WTC11 (cell line): ENCODE measurements around the gene CSPG4. TPM values are rescaled to one million over a fixed set of nuclear protein-coding genes. Genes with fewer than 3 reads are reported as not detected.
"Not testable (repeated sequence)": the region's sequence is repeated elsewhere in the genome, so short reads cannot be mapped to it uniquely, and the experiment has no call there.

Experiments
- ATAC-seq: fragments of 200-7000 bp; cut with Tn5 transposase; 2 replicates; pipeline ENCODE4 v1.10.0; 2021; ENCODE audit warnings: mild to moderate bottlenecking, moderate library complexity
- CTCF ChIA-PET: fragments of 300-600 bp; sonication (Branson Sonifier 250); formaldehyde crosslinking; loops from one replicate; lab custom pipeline; 2021; ENCODE audit warnings: antibody characterized with exemption; lab: Charles Lee
- POLR2A ChIA-PET: fragments of 350-600 bp; sonication (Branson Sonifier 250); formaldehyde crosslinking; loops from one replicate; lab custom pipeline; 2021; ENCODE audit warnings: antibody characterized with exemption; lab: Charles Lee
- DNase-seq: peaks from one replicate; pipeline ENCODE4 v3.0.0; 2021; ENCODE audit warnings: low spot score
- H3K27ac Mint-ChIP-seq: 2 replicates; pipeline ENCODE4 v1.8.0; 2021; ENCODE audit warnings: mixed read lengths
- H3K27me3 Mint-ChIP-seq: 2 replicates; pipeline ENCODE4 v1.8.0; 2021; ENCODE audit warnings: low read depth, mild to moderate bottlenecking, moderate library complexity, mixed read lengths
- H3K36me3 Mint-ChIP-seq: 2 replicates; pipeline ENCODE4 v1.8.0; 2021; ENCODE audit warnings: mixed read lengths
- H3K4me1 Mint-ChIP-seq: 2 replicates; pipeline ENCODE4 v1.8.0; 2022; ENCODE audit warnings: mixed read lengths
- H3K4me3 Mint-ChIP-seq: 2 replicates; pipeline ENCODE4 v1.8.0; 2021; ENCODE audit warnings: mild to moderate bottlenecking, moderate library complexity, mixed read lengths
- H3K9me3 Mint-ChIP-seq: 2 replicates; pipeline ENCODE4 v1.8.0; 2021; ENCODE audit warnings: mixed read lengths
- FOXP1 ChIP-seq: sonication (generic); formaldehyde crosslinking; IDR thresholded peaks from 2 replicates; pipeline ENCODE4 v1.8.0; 2022; ENCODE audit warnings: missing genetic modification reagents, mild to moderate bottlenecking, moderate library complexity, borderline replicate concordance
- GTF2I ChIP-seq: fragments of 250-450 bp; sonication (Bioruptor Pico); conservative IDR thresholded peaks from 2 replicates; pipeline ENCODE4 v1.4.0; 2021; ENCODE audit warnings: mild to moderate bottlenecking
- HMGA2 ChIP-seq: fragments of 250-450 bp; sonication (Bioruptor Pico); IDR thresholded peaks from 2 replicates; pipeline ENCODE4 v1.4.0; 2021; ENCODE audit warnings: mild to moderate bottlenecking, moderate library complexity
- JUN ChIP-seq: sonication (generic); formaldehyde crosslinking; IDR thresholded peaks from 2 replicates; pipeline ENCODE4 v1.8.0; 2023; ENCODE audit warnings: mild to moderate bottlenecking, missing genetic modification reagents
- NFATC4 ChIP-seq: fragments of 250-450 bp; sonication (Bioruptor Pico); IDR thresholded peaks from 2 replicates; pipeline ENCODE4 v1.9.0; 2021; ENCODE audit warnings: mild to moderate bottlenecking
- ZBTB21 ChIP-seq: sonication (generic); formaldehyde crosslinking; IDR thresholded peaks from 2 replicates; pipeline ENCODE4 v1.8.1; 2023; ENCODE audit warnings: mild to moderate bottlenecking, missing genetic modification reagents, borderline replicate concordance
- ZNF317 ChIP-seq: sonication (generic); formaldehyde crosslinking; IDR thresholded peaks from 2 replicates; pipeline ENCODE4 v1.8.1; 2023; ENCODE audit warnings: low read depth, mild to moderate bottlenecking, moderate library complexity, missing genetic modification reagents, borderline replicate concordance
- ZNF416 ChIP-seq: fragments of 250-450 bp; sonication (Bioruptor Pico); IDR thresholded peaks from 2 replicates; pipeline ENCODE4 v1.9.0; 2021; ENCODE audit warnings: mild to moderate bottlenecking, inconsistent platforms
- ZNF423 ChIP-seq: fragments of 250-450 bp; sonication (Bioruptor Pico); IDR thresholded peaks from 2 replicates; pipeline ENCODE4 v2.1.2; 2022; ENCODE audit warnings: mild to moderate bottlenecking, moderate library complexity
- total RNA-seq: library from RNA; stranded (reverse); gene quantifications from 3 replicates; pipeline ENCODE4 v1.2.3, GENCODE V29; 2021
- TF ChIP-seq, protein P1 (sequence below): sonication (generic); formaldehyde crosslinking; IDR thresholded peaks from 2 replicates; pipeline ENCODE4 v1.8.0; 2023; ENCODE audit warnings: missing genetic modification reagents
- TF ChIP-seq, protein P2 (sequence below): sonication (generic); formaldehyde crosslinking; IDR thresholded peaks from 2 replicates; pipeline ENCODE4 v1.8.1; 2022; ENCODE audit warnings: low read depth, missing genetic modification reagents, borderline replicate concordance
- TF ChIP-seq, protein P3 (sequence below): sonication (generic); formaldehyde crosslinking; IDR thresholded peaks from 2 replicates; pipeline ENCODE4 v1.8.0; 2023; ENCODE audit warnings: missing genetic modification reagents, mild to moderate bottlenecking, borderline replicate concordance
- TF ChIP-seq, protein P4 (sequence below): sonication (generic); formaldehyde crosslinking; IDR thresholded peaks from 2 replicates; pipeline ENCODE4 v1.8.0; 2022; ENCODE audit warnings: mild to moderate bottlenecking, missing genetic modification reagents
- TF ChIP-seq, protein P5 (sequence below): fragments of 250-450 bp; sonication (Bioruptor Pico); IDR thresholded peaks from 2 replicates; pipeline ENCODE4 v1.9.0; 2021; ENCODE audit warnings: moderate library complexity, mild to moderate bottlenecking, inconsistent platforms, borderline replicate concordance
- TF ChIP-seq, protein P6 (sequence below): sonication (generic); formaldehyde crosslinking; IDR thresholded peaks from 2 replicates; pipeline ENCODE4 v1.8.1; 2022; ENCODE audit warnings: mild to moderate bottlenecking, moderate library complexity, missing genetic modification reagents
- TF ChIP-seq, protein P7 (sequence below): sonication (generic); formaldehyde crosslinking; IDR thresholded peaks from 2 replicates; pipeline ENCODE4 v1.8.1; 2022; ENCODE audit warnings: low read depth, mild to moderate bottlenecking, moderate library complexity, missing genetic modification reagents, borderline replicate concordance
- TF ChIP-seq, protein P8 (sequence below): sonication (generic); formaldehyde crosslinking; IDR thresholded peaks from 2 replicates; pipeline ENCODE4 v1.8.0; 2022; ENCODE audit warnings: missing genetic modification reagents

Gene CSPG4
- total RNA-seq, 1 experiment from 2014 or later = 2.9 TPM

DNA sequence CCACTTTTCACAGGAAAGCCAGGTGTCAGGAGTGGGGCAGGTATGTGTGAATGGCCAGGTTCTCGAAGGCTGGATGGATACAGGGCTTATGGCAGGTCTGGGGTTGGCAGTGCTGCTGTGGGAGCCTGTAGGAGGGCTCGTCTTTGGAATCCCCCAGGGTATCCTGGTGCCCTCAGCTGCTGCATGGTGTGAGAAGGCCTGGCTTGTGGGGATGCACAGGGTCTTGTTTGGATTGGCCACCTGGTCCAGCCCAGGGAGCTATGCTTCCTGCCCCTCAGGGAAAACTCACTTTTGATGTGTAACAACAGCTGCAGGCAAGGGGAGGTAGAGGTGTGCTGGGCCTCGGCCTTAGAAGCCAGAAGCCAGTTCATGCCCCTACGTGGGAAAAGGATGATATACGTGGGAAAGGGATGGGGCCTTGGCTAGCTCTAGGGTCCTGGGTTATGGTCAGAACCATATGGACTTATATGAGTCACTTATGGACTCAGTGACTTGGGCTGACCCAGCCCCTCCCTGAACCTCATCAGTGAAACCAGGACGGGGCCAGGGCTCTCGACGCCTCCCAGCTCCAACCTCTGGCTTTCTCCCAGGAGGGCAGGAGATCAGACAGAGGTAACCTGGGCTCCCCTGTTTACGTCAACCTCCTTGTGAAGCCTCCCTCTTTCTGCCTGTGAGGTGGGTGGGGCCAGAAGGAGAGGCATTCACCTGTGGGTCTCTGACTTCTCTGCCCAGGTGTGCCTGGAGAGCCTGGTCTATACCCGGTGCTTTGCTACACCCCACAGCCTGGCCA is 37.8 kb upstream of the CSPG4 start (continued):
- TF ChIP-seq ZBTB21 (CRISPR knock-in tag) = no peak

DNA sequence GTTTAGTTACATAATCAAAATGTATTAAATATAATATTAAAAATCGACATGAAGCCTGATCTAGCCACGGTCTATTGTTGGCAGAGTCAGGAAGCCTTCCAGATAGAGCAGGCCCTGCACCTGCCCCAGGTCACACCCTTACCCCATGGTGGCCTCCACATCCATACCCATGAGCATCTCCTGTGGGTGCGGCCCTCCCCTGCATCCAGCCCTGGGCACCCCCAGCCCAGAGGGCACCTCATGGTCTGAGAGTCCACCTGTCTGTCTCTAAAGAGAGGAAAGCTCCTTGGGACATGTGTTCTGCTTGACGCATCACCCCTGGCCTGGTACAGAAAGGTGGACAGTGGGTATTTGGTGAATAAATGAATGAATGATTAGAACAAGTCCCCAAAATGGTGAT is 37.2 kb upstream of the CSPG4 start:
- TF ChIP-seq, protein P1, sequence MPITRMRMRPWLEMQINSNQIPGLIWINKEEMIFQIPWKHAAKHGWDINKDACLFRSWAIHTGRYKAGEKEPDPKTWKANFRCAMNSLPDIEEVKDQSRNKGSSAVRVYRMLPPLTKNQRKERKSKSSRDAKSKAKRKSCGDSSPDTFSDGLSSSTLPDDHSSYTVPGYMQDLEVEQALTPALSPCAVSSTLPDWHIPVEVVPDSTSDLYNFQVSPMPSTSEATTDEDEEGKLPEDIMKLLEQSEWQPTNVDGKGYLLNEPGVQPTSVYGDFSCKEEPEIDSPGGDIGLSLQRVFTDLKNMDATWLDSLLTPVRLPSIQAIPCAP (CRISPR knock-in tag) = no peak
- TF ChIP-seq, protein P2, sequence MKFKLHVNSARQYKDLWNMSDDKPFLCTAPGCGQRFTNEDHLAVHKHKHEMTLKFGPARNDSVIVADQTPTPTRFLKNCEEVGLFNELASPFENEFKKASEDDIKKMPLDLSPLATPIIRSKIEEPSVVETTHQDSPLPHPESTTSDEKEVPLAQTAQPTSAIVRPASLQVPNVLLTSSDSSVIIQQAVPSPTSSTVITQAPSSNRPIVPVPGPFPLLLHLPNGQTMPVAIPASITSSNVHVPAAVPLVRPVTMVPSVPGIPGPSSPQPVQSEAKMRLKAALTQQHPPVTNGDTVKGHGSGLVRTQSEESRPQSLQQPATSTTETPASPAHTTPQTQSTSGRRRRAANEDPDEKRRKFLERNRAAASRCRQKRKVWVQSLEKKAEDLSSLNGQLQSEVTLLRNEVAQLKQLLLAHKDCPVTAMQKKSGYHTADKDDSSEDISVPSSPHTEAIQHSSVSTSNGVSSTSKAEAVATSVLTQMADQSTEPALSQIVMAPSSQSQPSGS = no peak
- TF ChIP-seq, protein P3, sequence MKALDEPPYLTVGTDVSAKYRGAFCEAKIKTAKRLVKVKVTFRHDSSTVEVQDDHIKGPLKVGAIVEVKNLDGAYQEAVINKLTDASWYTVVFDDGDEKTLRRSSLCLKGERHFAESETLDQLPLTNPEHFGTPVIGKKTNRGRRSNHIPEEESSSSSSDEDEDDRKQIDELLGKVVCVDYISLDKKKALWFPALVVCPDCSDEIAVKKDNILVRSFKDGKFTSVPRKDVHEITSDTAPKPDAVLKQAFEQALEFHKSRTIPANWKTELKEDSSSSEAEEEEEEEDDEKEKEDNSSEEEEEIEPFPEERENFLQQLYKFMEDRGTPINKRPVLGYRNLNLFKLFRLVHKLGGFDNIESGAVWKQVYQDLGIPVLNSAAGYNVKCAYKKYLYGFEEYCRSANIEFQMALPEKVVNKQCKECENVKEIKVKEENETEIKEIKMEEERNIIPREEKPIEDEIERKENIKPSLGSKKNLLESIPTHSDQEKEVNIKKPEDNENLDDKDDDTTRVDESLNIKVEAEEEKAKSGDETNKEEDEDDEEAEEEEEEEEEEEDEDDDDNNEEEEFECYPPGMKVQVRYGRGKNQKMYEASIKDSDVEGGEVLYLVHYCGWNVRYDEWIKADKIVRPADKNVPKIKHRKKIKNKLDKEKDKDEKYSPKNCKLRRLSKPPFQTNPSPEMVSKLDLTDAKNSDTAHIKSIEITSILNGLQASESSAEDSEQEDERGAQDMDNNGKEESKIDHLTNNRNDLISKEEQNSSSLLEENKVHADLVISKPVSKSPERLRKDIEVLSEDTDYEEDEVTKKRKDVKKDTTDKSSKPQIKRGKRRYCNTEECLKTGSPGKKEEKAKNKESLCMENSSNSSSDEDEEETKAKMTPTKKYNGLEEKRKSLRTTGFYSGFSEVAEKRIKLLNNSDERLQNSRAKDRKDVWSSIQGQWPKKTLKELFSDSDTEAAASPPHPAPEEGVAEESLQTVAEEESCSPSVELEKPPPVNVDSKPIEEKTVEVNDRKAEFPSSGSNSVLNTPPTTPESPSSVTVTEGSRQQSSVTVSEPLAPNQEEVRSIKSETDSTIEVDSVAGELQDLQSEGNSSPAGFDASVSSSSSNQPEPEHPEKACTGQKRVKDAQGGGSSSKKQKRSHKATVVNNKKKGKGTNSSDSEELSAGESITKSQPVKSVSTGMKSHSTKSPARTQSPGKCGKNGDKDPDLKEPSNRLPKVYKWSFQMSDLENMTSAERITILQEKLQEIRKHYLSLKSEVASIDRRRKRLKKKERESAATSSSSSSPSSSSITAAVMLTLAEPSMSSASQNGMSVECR = no peak
- TF ChIP-seq, protein P4, sequence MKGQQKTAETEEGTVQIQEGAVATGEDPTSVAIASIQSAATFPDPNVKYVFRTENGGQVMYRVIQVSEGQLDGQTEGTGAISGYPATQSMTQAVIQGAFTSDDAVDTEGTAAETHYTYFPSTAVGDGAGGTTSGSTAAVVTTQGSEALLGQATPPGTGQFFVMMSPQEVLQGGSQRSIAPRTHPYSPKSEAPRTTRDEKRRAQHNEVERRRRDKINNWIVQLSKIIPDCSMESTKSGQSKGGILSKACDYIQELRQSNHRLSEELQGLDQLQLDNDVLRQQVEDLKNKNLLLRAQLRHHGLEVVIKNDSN (CRISPR knock-in tag) = no peak
- TF ChIP-seq JUN (CRISPR knock-in tag) (no peak), FOXP1 (CRISPR knock-in tag) (no peak), ZNF423 (CRISPR knock-in tag) (no peak), HMGA2 (no peak), NFATC4 (CRISPR knock-in tag) (no peak), GTF2I (CRISPR knock-in tag) (no peak), ZNF416 (CRISPR knock-in tag) (no peak), ZNF317 (CRISPR knock-in tag) (no peak)
- TF ChIP-seq, protein P5, sequence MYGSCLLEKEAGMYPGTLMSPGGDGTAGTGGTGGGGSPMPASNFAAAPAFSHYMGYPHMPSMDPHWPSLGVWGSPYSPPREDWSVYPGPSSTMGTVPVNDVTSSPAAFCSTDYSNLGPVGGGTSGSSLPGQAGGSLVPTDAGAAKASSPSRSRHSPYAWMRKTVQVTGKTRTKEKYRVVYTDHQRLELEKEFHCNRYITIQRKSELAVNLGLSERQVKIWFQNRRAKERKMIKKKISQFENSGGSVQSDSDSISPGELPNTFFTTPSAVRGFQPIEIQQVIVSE = no peak
- TF ChIP-seq, protein P6, sequence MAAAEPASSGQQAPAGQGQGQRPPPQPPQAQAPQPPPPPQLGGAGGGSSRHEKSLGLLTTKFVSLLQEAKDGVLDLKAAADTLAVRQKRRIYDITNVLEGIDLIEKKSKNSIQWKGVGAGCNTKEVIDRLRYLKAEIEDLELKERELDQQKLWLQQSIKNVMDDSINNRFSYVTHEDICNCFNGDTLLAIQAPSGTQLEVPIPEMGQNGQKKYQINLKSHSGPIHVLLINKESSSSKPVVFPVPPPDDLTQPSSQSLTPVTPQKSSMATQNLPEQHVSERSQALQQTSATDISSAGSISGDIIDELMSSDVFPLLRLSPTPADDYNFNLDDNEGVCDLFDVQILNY (CRISPR knock-in tag) = no peak
- TF ChIP-seq, protein P7, sequence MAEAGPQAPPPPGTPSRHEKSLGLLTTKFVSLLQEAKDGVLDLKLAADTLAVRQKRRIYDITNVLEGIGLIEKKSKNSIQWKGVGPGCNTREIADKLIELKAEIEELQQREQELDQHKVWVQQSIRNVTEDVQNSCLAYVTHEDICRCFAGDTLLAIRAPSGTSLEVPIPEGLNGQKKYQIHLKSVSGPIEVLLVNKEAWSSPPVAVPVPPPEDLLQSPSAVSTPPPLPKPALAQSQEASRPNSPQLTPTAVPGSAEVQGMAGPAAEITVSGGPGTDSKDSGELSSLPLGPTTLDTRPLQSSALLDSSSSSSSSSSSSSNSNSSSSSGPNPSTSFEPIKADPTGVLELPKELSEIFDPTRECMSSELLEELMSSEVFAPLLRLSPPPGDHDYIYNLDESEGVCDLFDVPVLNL = no peak
- TF ChIP-seq, protein P8, sequence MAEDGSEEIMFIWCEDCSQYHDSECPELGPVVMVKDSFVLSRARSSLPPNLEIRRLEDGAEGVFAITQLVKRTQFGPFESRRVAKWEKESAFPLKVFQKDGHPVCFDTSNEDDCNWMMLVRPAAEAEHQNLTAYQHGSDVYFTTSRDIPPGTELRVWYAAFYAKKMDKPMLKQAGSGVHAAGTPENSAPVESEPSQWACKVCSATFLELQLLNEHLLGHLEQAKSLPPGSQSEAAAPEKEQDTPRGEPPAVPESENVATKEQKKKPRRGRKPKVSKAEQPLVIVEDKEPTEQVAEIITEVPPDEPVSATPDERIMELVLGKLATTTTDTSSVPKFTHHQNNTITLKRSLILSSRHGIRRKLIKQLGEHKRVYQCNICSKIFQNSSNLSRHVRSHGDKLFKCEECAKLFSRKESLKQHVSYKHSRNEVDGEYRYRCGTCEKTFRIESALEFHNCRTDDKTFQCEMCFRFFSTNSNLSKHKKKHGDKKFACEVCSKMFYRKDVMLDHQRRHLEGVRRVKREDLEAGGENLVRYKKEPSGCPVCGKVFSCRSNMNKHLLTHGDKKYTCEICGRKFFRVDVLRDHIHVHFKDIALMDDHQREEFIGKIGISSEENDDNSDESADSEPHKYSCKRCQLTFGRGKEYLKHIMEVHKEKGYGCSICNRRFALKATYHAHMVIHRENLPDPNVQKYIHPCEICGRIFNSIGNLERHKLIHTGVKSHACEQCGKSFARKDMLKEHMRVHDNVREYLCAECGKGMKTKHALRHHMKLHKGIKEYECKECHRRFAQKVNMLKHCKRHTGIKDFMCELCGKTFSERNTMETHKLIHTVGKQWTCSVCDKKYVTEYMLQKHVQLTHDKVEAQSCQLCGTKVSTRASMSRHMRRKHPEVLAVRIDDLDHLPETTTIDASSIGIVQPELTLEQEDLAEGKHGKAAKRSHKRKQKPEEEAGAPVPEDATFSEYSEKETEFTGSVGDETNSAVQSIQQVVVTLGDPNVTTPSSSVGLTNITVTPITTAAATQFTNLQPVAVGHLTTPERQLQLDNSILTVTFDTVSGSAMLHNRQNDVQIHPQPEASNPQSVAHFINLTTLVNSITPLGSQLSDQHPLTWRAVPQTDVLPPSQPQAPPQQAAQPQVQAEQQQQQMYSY (CRISPR knock-in tag) = no peak
- TF ChIP-seq, all 79 proteins: peak for 0
- CTCF ChIA-PET = interaction anchor here (1.0 to 1.3 kb wide), 2 partner anchors 17 to 36 kb away, joined by 3 to 5 read pairs; no protein-coding TSS in a partner anchor
- H3K4me3 Mint-ChIP-seq = no peak overlapping the region
- POLR2A ChIA-PET = no interaction called here
- no peaks in the 10 kb centered on the region; the same call in 1 of the 2 replicates for H3K27me3 Mint-ChIP-seq
- DNase-seq = no peak
- H3K9me3 Mint-ChIP-seq = no peaks in the 10 kb centered on the region
- H3K4me1 Mint-ChIP-seq = no peaks in the 10 kb centered on the region
- H3K27ac Mint-ChIP-seq = no peak overlapping the region
- H3K36me3 Mint-ChIP-seq = no peaks in the 10 kb centered on the region
- no peak for ATAC-seq

DNA sequence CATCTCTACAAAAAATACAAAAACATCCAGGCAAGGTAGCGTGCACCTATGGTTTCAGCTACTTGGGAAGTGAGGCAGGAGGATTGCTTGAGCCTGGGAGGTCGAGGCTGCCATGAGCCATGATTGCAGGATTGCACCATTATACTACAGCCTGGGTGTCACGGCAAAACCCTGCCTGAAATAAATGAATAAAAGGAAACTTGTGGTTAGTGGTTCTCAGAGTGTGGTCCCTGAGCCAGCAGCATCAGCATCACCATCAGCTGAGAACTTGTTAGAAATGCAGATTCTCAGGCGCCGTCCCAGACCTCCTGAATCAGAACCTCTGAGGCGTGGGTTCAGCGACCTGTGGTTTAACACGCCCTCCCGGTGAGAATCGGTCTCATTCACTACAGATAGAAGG is 36.2 kb upstream of the CSPG4 start:
- H3K9me3 Mint-ChIP-seq, CTCF ChIA-PET, POLR2A ChIA-PET, ATAC-seq, H3K27ac Mint-ChIP-seq, DNase-seq, H3K27me3 Mint-ChIP-seq, H3K36me3 Mint-ChIP-seq, H3K4me3 Mint-ChIP-seq, H3K4me1 Mint-ChIP-seq: not testable (repeated sequence)
